Ascending aorta (tissue), 2 donors: ENCODE data around the gene NRBP1. TPM values are rescaled to one million over a fixed set of nuclear protein-coding genes. Genes with fewer than 3 reads are reported as not detected.
A peak's percentile ranks its signal among the peaks of the same experiment; 100 is the strongest.

Experiments used
- DNase-seq, 2 donors: peaks; one replicate each; pipeline ENCODE4 v3.0.0-alpha.2; 2019; ENCODE audit warnings: low spot score in 2 of 2
- H3K27ac ChIP-seq, 2 donors: fragments of 200-600 bp; sonication (generic); one replicate each; pipeline ENCODE4 v1.5.1; 2016 to 2017; ENCODE audit warnings: mild to moderate bottlenecking in 1 of 2
- H3K27me3 ChIP-seq: fragments of 200-600 bp; sonication (generic); one replicate; pipeline ENCODE4 v1.5.1; 2017
- H3K36me3 ChIP-seq, 2 donors: fragments of 200-600 bp; sonication (generic); one replicate each; pipeline ENCODE4 v1.5.1; 2016
- H3K4me1 ChIP-seq, 2 donors: fragments of 200-600 bp; sonication (generic); one replicate each; pipeline ENCODE4 v1.5.1; 2016 to 2017; ENCODE audit warnings: mild to moderate bottlenecking in 1 of 2
- H3K4me3 ChIP-seq, 2 donors: fragments of 200-600 bp; sonication (generic); one replicate each; pipeline ENCODE4 v1.5.1; 2016 to 2017; ENCODE audit warnings: mild to moderate bottlenecking in 1 of 2
- H3K9me3 ChIP-seq, 2 donors: fragments of 200-600 bp; sonication (generic); one replicate each; pipeline ENCODE4 v1.5.1; 2016
- CTCF ChIP-seq, 3 experiments: fragments of 200-600 bp in 2 of 3; fragments of 450-650 bp in 1 of 3; sonication (generic) in 2 of 3; IDR thresholded peaks; one replicate each; pipeline ENCODE4 v1.5.1; 2016 to 2019; ENCODE audit warnings: antibody characterized with exemption in 3 of 3, mild to moderate bottlenecking in 1 of 3, moderate library complexity in 1 of 3
- intact Hi-C: fragments of 100-400 bp; cut with DNase I; formaldehyde crosslinking; loops from one replicate; pipeline ENCODE4 v1.15.1; 2023
- total RNA-seq: library from RNA; depleted of rRNA; stranded (reverse); fragments of >200 nt; gene quantifications from one replicate; pipeline ENCODE4 v1.1.0, GENCODE V29; 2016

Gene NRBP1
- total RNA-seq, 1 donor from 2014 or later, result 42.1 TPM

GRCh38 chr2:27427863-27428212, 593 bp upstream of the NRBP1 start:
- H3K27me3 ChIP-seq, result no peaks in the 10 kb centered on the region
- H3K4me3 ChIP-seq, result peak overlapping the region; percentile 93 to 98
- H3K27ac ChIP-seq, result peak overlapping the region; percentile 95 to 99
- no peak for TF ChIP-seq CTCF (IDR thresholded peaks at IDR 0.05)
- no peak for DNase-seq
- H3K36me3 ChIP-seq, result no peaks in the 10 kb centered on the region
- H3K9me3 ChIP-seq, result no peaks in the 10 kb centered on the region
- intact Hi-C loops, result loop anchor here (1.0 to 2.0 kb wide), 6 partner anchors 19 to 155 kb away; partner anchors contain the start of genes IFT172, MPV17, PPM1G and ZNF512
- H3K4me1 ChIP-seq, result peaks cover 16 to 22% of the 10 kb centered on the region in 2 donors

GRCh38 chr2:27428978-27429541, 629 bp downstream of the NRBP1 start:
- Histone ChIP-seq H3K36me3 (peaks cover 10% of the 10 kb centered on the region in 2 donors), H3K27ac (peak overlapping the region; percentile 95 to 99), H3K9me3 (no peaks in the 10 kb centered on the region), H3K4me1 (peaks cover 16 to 22% of the 10 kb centered on the region in 2 donors), H3K27me3 (no peaks in the 10 kb centered on the region), H3K4me3 (peak overlapping the region; percentile 93 to 98)
- TF ChIP-seq CTCF (IDR thresholded peaks at IDR 0.05), result no peak
- intact Hi-C loops, result loop anchor here (1.0 to 2.0 kb wide), 7 partner anchors 20 to 154 kb away; partner anchors contain the start of genes EIF2B4, IFT172, MPV17 and PPM1G
- DNase-seq, result peak in 1 of 2 donors; percentile 89

GRCh38 chr2:27431395-27431794, 3.0 kb downstream of the NRBP1 start:
- TF ChIP-seq CTCF (IDR thresholded peaks at IDR 0.05), result no peak
- Histone ChIP-seq H3K4me1 (peaks cover 16 to 22% of the 10 kb centered on the region in 2 donors), H3K9me3 (no peaks in the 10 kb centered on the region), H3K36me3 (peaks cover 33% of the 10 kb centered on the region in 2 donors), H3K27me3 (no peaks in the 10 kb centered on the region), H3K27ac (peak overlapping the region in 1 of 2 donors; percentile 99), H3K4me3 (peak overlapping the region in 1 of 2 donors; percentile 98)
- no peak for DNase-seq
- intact Hi-C loops, result no loop called here

- intact Hi-C loops, result no loop called here
- H3K36me3 ChIP-seq, result peaks cover 74 to 75% of the 10 kb centered on the region in 2 donors
- H3K27me3 ChIP-seq, result no peaks in the 10 kb centered on the region
- no peak for TF ChIP-seq CTCF (IDR thresholded peaks at IDR 0.05)
- peaks cover 9 to 11% of the 10 kb centered on the region in 2 donors for H3K4me1 ChIP-seq
- no peaks in the 10 kb centered on the region for H3K9me3 ChIP-seq
- no peak for DNase-seq
- H3K4me3 ChIP-seq, result no peak overlapping the region
- no peak overlapping the region for H3K27ac ChIP-seq
These were observed 7.2 kb downstream of the NRBP1 start for GRCh38 chr2:27435628-27436027.

GRCh38 chr2:27441226-27441926, 12.9 kb downstream of the NRBP1 start:
- Histone ChIP-seq H3K36me3 (peaks cover 58 to 70% of the 10 kb centered on the region in 2 donors), H3K27ac (no peak overlapping the region)
- intact Hi-C loops, result no loop called here

More at GRCh38 chr2:27441226-27441926, 12.9 kb downstream of the NRBP1 start:
- Histone ChIP-seq H3K4me3 (no peak overlapping the region), H3K9me3 (no peaks in the 10 kb centered on the region), H3K4me1 (peaks cover 0 to 9% of the 10 kb centered on the region in 2 donors), H3K27me3 (no peaks in the 10 kb centered on the region)
- DNase-seq, result no peak
- no peak for TF ChIP-seq CTCF (IDR thresholded peaks at IDR 0.05)
